DMS114 treated with DMSO at 0.1 percent for 48 hours (cell line): ENCODE results near the gene MMP12.

Experiments used
- DNase-seq: peaks from one replicate; lab custom pipeline; 2025; ENCODE audit not compliant: unreplicated experiment; lab: John Stamatoyannopoulos, UW

The MMP12 gene

GRCh38 chr11:102850973-102851745, 23.6 kb downstream of the MMP12 start:
- no peak for DNase-seq

DNA sequence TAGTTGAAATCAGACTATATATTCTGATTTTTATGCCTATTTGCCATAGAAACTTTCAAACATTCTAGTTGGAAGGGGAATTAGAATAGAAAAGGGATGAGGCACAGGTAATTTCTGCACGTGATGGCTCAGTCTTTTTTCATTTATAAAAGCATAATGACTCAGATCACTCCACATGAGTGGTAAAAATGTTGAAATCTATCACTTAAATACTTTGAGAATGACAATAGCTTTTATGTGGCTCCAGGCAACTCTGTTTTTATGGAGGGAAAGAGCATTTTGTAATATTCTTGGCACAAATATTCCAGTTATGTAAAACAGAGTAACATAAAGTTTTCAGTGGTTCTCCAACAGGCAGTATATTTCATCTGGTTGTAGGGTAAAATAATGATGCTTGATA, 25.5 kb downstream of the MMP12 start:
- no peak for DNase-seq

GRCh38 chr11:102846292-102846691, 28.5 kb downstream of the MMP12 start:
- DNase-seq: no peak

- DNase-seq: no peak
Measured at GRCh38 chr11:102843489-102843888, 31.3 kb downstream of the MMP12 start, which contains the start of gene MMP3. MMP3 (minus strand) TSS chr11:102843609; CDS start chr11:102843546, 63 bp downstream.

DNA sequence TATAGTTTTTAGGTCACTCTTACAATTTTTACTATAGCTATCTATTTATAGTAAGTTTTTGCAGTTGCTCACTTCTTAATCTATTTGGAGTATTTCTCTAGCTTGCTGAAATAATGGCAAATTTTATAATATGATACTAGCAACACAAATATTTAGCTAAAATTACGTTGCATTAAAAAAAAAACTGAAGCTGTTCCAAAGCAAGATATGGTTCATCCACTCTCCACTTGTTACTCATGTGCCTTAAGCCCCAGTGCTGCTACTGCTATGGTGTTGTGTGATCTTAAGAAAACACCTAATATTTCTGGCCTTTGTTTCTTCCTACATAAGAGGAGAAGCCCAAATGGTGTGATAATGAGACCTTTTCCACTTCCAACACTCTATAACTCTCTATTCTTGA, 31.9 kb downstream of the MMP12 start:
- DNase-seq: no peak

- no peak for DNase-seq
Measured at GRCh38 chr11:102840018-102840417, 34.8 kb downstream of the MMP12 start.

- no peak for DNase-seq
Measured at GRCh38 chr11:102837646-102838045, 37.1 kb downstream of the MMP12 start.

GRCh38 chr11:102837156-102837555, 37.6 kb downstream of the MMP12 start:
- no peak for DNase-seq

DNA sequence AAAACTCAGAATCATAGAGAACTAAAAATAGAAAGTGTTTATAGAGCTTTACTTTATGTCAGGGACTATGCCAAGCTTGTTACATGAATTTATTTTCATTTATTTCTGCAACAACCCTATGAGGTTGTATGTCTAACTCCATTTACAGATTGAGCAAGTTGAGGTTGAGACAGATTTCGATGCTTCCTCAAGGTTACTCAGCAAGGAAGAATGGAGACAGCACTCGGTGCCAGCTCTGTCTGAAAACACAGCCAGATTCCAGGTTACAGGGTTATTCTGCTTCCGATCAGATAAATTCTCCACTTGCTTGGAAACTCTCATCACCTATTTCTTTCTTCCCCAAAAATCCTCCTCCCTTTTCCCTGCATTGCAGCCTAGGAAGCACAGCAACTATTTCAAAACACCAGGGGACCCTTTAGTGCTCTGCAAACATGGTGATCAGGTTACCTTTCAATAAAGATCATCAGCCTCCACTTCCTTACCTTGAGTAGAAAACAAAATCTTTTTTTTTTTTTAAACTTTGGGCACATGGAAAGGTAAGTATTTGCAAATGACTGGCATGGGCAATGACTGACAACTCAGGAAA, 38.4 kb downstream of the MMP12 start:
- no peak for DNase-seq

- DNase-seq: no peak
Measured at GRCh38 chr11:102833731-102834130, 41.1 kb downstream of the MMP12 start.

GRCh38 chr11:102832612-102833011, 42.2 kb downstream of the MMP12 start:
- no peak for DNase-seq

GRCh38 chr11:102831489-102832440, 43.0 kb downstream of the MMP12 start:
- DNase-seq: no peak

DNA sequence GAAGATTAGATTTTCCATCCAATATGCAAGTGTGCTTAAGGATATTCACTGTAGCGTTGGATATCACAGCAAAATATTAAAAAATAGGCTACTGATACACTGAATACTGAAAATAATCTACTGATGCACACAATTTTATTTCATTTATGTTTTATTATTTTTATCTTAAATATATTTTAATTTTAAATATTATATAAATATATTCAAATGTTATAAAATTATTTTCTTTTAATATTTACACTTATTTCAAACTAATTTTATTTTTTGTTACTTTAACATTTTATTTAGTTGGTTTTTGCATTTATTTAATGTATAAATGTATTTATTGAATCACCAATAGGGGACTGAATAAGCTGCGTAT, 43.7 kb downstream of the MMP12 start:
- no peak for DNase-seq

GRCh38 chr11:102830001-102830727, 44.6 kb downstream of the MMP12 start:
- DNase-seq: no peak

GRCh38 chr11:102829316-102830000, 45.3 kb downstream of the MMP12 start:
- DNase-seq: no peak

- no peak for DNase-seq
Measured at GRCh38 chr11:102824556-102824955, 50.2 kb downstream of the MMP12 start.

DNA sequence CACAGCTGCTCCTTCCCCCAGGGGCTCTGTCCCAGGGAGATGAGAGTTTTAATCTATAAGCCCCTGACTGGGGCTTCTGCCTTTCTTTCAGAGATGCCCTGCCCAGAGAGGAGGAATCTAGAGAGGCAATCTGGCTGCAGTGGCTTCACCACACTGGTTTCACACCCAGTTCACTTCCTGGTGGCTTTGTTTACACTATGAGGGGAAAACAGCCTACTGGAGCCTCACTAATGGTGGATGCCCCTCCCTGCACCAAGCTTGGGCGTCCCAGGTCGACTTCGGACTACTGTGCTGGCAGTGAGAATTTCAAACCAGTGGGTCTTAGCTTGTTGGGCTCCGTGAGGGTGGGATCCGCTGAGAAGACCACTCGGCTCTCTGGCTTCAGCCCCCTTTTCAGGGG, 55.3 kb downstream of the MMP12 start:
- no peak for DNase-seq

DNA sequence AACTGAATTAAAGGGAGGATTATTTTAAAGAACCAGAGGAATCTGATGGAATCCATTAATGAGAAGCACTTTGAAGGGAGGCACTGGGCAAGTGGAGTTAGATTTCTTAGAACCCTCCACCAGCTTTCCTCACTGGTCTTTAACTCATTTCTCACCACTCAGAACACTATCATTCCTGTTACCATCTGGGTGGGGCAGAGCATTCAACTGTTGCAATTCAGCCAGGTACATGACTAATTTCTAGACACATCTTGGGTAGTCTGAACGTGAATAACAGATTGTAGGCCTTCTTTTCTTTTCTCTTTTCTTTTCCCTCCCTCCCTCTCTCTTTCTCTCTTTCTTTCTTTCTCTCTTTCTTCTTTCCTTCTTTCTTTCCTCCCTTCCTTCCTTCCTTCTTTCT, 61.3 kb downstream of the MMP12 start:
- no peak for DNase-seq
